Endothelial cell of umbilical vein (primary cell): ENCODE results near the gene PLK5. TPM values are rescaled to one million over a fixed set of nuclear protein-coding genes. Genes with fewer than 3 reads are reported as not detected.

Experiments used
- BruUV-seq: library from RNA; stranded (reverse); fragments of 400-500 nt; replicated peaks from 2 replicates; lab custom pipeline; 2021; lab: Mats Ljungman, UMichigan
- CTCF ChIA-PET: fragments of 300-600, 350-600 bp; sonication (Branson Sonifier 250); formaldehyde crosslinking; loops from one replicate; lab custom pipeline; 2021; ENCODE audit warnings: antibody characterized with exemption, inconsistent platforms; lab: Charles Lee
- POLR2A ChIA-PET: fragments of 300-600, 350-600 bp; sonication (Branson Sonifier 250); formaldehyde crosslinking; loops from one replicate; lab custom pipeline; 2021; ENCODE audit warnings: antibody characterized with exemption, inconsistent platforms; lab: Charles Lee
- DNase-seq: peaks from one replicate; pipeline ENCODE4 v3.0.0-alpha.2; 2011; ENCODE audit warnings: low read depth, low spot score
- FAIRE-seq: peaks from 2 replicates; lab custom pipeline; 2011; peaks lifted over from hg19 to GRCh38; lab: Jason Lieb, UNC
- H2AFZ ChIP-seq: 2 replicates; pipeline ENCODE4 v1.6.0; 2012; ENCODE audit warnings: low read depth, low read length, control low read depth, inconsistent platforms
- H3K27ac ChIP-seq: 2 replicates; pipeline ENCODE4 v1.5.1; 2011; ENCODE audit warnings: low read depth, mild to moderate bottlenecking, control low read depth, low read length, moderate library complexity; ENCODE audit not compliant: insufficient read depth
- H3K27me3 ChIP-seq, 2 experiments: 2 replicates each; pipeline versions ENCODE4 v1.6.0 to v1.6.1; 2011; ENCODE audit warnings: low read length in 2 of 2, mixed read lengths in 1 of 2; ENCODE audit not compliant: control insufficient read depth in 2 of 2, insufficient read depth in 2 of 2
- H3K36me3 ChIP-seq, 2 experiments: 2 replicates in 1 of 2; 3 replicates in 1 of 2; pipeline ENCODE4 v1.5.1; 2011; ENCODE audit warnings: low read length in 2 of 2, mild to moderate bottlenecking in 1 of 2, moderate library complexity in 1 of 2; ENCODE audit not compliant: control insufficient read depth in 2 of 2, insufficient read depth in 2 of 2; ENCODE audit errors: extremely low read depth in 1 of 2
- H3K4me1 ChIP-seq: 3 replicates; pipeline ENCODE4 v1.5.1; 2011; ENCODE audit warnings: mild to moderate bottlenecking, low read length; ENCODE audit not compliant: control insufficient read depth, insufficient read depth; ENCODE audit errors: extremely low read depth
- H3K4me2 ChIP-seq: 2 replicates; pipeline ENCODE4 v1.6.1; 2011; ENCODE audit warnings: low read length, control low read depth, mixed read lengths; ENCODE audit not compliant: insufficient read depth
- H3K4me3 ChIP-seq, 3 experiments: fragments of 200-600 bp in 1 of 3; sonication (generic), shearing (Covaris generic) in 1 of 3; replicated peaks in 1 of 3; 2 replicates each; pipeline ENCODE4 v1.5.1; 2011 to 2016; ENCODE audit warnings: control low read depth in 3 of 3, low read length in 3 of 3, mild to moderate bottlenecking in 2 of 3, inconsistent platforms in 1 of 3, low read depth in 1 of 3, moderate library complexity in 1 of 3; ENCODE audit not compliant: insufficient read depth in 1 of 3
- H3K79me2 ChIP-seq: 2 replicates; pipeline ENCODE4 v1.6.0; 2012; ENCODE audit warnings: low read length, inconsistent platforms; ENCODE audit not compliant: control insufficient read depth, insufficient read depth
- H3K9ac ChIP-seq: replicated peaks from 2 replicates; pipeline ENCODE3; 2011; ENCODE audit warnings: low read length, control low read depth; ENCODE audit not compliant: insufficient read depth; ENCODE audit errors: extremely low read depth
- H3K9me1 ChIP-seq: replicated peaks from 3 replicates; pipeline ENCODE4 v1.6.0; 2011; ENCODE audit warnings: mild to moderate bottlenecking, low read length; ENCODE audit not compliant: control insufficient read depth, insufficient read depth; ENCODE audit errors: extremely low read depth
- H3K9me3 ChIP-seq: replicated peaks from 2 replicates; pipeline ENCODE4 v1.5.1; 2012; ENCODE audit warnings: low read length, inconsistent platforms; ENCODE audit not compliant: control insufficient read depth, insufficient read depth
- H4K20me1 ChIP-seq: replicated peaks from 2 replicates; pipeline ENCODE3; 2011; ENCODE audit warnings: mild to moderate bottlenecking, low read length; ENCODE audit not compliant: control insufficient read depth, insufficient read depth; ENCODE audit errors: extremely low read depth
- EZH2 ChIP-seq: IDR thresholded peaks from 2 replicates; pipeline ENCODE4 v1.6.1; 2012; ENCODE audit warnings: borderline replicate concordance, low read depth, mild to moderate bottlenecking, moderate library complexity, low read length, inconsistent platforms; ENCODE audit not compliant: severe bottlenecking
- FOS ChIP-seq: IDR thresholded peaks from 2 replicates; pipeline ENCODE4 v1.6.1; 2011; ENCODE audit warnings: mild to moderate bottlenecking, low read length, moderate library complexity, borderline replicate concordance; ENCODE audit not compliant: insufficient read depth
- GATA2 ChIP-seq: IDR thresholded peaks from 2 replicates; pipeline ENCODE4 v1.7.0; 2011; ENCODE audit warnings: low read depth, mild to moderate bottlenecking, moderate library complexity, mixed read lengths, low read length; ENCODE audit not compliant: insufficient read length, insufficient read depth
- JUN ChIP-seq: IDR thresholded peaks from 2 replicates; pipeline ENCODE4 v1.6.1; 2011; ENCODE audit warnings: borderline replicate concordance, low read depth; ENCODE audit not compliant: insufficient read length, insufficient read depth
- MYC ChIP-seq: IDR thresholded peaks from one replicate; pipeline ENCODE4 v1.6.1; 2011; ENCODE audit warnings: mild to moderate bottlenecking, low read depth, low read length
- POLR2A ChIP-seq: IDR thresholded peaks from 2 replicates; pipeline ENCODE4 v1.6.1; 2012; ENCODE audit warnings: low read depth, mild to moderate bottlenecking, control low read depth, low read length
- POLR2AphosphoS5 ChIP-seq: IDR thresholded peaks from 2 replicates; pipeline ENCODE4 v1.6.1; 2012; ENCODE audit warnings: low read depth, mild to moderate bottlenecking, control low read depth, low read length, moderate library complexity; ENCODE audit not compliant: insufficient read depth
- dilution Hi-C: fragments of 300-500 bp; cut with MboI; formaldehyde crosslinking; loops from one replicate; pipeline ENCODE4 v1.15.0; 2019; ENCODE audit warnings: low sequenced_read_pairs; ENCODE audit not compliant: extremely low pct_ligation_motif_present
- intact Hi-C: fragments of 100-400 bp; cut with micrococcal nuclease; formaldehyde crosslinking; loops from one replicate; pipeline ENCODE4 v1.10.0; 2022
- polyA plus RNA-seq, 4 experiments: library from polyadenylated mRNA; depleted of rRNA in 3 of 4; stranded (reverse) in 3 of 4; unstranded in 1 of 4; fragments of >200 nt; gene quantifications; 2 replicates each; pipeline versions ENCODE4 v1.2.1 to v1.2.3, GENCODE V29; 2011 to 2012; ENCODE audit warnings: missing spikeins in 1 of 4
- total RNA-seq: library from RNA; stranded (reverse); gene quantifications from 2 replicates; pipeline ENCODE4 v1.2.3, GENCODE V29; 2021
- TF ChIP-seq, protein P1 (sequence below): IDR thresholded peaks from 2 replicates; pipeline ENCODE4 v1.6.1; 2011; ENCODE audit not compliant: insufficient read depth, insufficient read length
- TF ChIP-seq, protein P2 (sequence below), 2 donors: IDR thresholded peaks; 1 replicate in 1 of 2; 2 replicates in 1 of 2; pipeline ENCODE4 v1.5.1; 2011; ENCODE audit warnings: low read length in 2 of 2, mild to moderate bottlenecking in 2 of 2, moderate library complexity in 2 of 2, control low read depth in 1 of 2, inconsistent platforms in 1 of 2, low read depth in 1 of 2; ENCODE audit not compliant: insufficient read depth in 1 of 2; ENCODE audit errors: extremely low read depth in 1 of 2

Gene PLK5
- total and polyA plus RNA-seq, 2 donors (not counting 3 experiments of a cell fraction or from before 2014, with no cell fraction given), result not detected

DNA sequence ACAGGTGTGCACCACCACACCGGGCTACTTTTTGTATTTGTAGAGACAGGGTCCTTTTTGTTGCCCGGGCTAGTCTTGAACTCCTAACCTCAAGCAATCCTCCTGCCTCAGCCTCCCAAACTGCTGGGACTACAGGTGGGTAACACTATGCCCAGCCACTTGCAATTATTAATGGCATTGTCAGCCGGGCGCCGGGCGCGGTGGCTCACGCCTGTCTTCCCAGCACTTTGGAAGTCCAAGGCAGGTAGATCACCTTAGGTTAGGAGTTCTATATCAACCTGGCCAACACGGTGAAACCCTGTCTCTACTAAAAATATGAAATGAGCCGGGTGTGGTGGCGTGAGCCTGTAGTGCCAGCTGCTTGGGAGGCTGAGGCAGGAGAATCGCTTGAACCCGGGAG, 47.0 kb downstream of the PLK5 start:
- DNase-seq (no peak), FAIRE-seq (no peak)
- ChIA-PET CTCF (interaction anchor here (1.0 kb wide), 1 partner anchor 102 kb away, joined by 3 read pairs; no protein-coding TSS in a partner anchor), POLR2A (interaction anchor here (0.7 kb wide), 1 partner anchor 61 kb away, joined by 7 read pairs; no protein-coding TSS in a partner anchor)
- intact Hi-C loops, result no loop called here
- Histone ChIP-seq H3K27me3 (peaks cover 0 to 6% of the 10 kb centered on the region in 2 experiments), H2AFZ (no peak overlapping the region), H4K20me1 (no peaks in the 10 kb centered on the region), H3K79me2 (peaks cover 16% of the 10 kb centered on the region), H3K4me3 (no peak overlapping the region), H3K36me3 (peaks cover 0 to 2% of the 10 kb centered on the region in 2 experiments), H3K9me1 (no peaks in the 10 kb centered on the region), H3K9me3 (no peaks in the 10 kb centered on the region), H3K4me2 (no peak overlapping the region), H3K27ac (no peak overlapping the region), H3K9ac (no peak overlapping the region), H3K4me1 (peaks cover 3% of the 10 kb centered on the region)
- dilution Hi-C loops, result no loop called here
- TF ChIP-seq POLR2A, result no peak
- no peak for TF ChIP-seq MYC
- TF ChIP-seq POLR2AphosphoS5, result no peak
- no peak for TF ChIP-seq GATA2
- TF ChIP-seq, protein P1, sequence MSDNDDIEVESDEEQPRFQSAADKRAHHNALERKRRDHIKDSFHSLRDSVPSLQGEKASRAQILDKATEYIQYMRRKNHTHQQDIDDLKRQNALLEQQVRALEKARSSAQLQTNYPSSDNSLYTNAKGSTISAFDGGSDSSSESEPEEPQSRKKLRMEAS, result no peak
- no peak for TF ChIP-seq FOS
- no peak for TF ChIP-seq EZH2
- TF ChIP-seq JUN, result no peak
- no TSS peak for BruUV-seq

DNA sequence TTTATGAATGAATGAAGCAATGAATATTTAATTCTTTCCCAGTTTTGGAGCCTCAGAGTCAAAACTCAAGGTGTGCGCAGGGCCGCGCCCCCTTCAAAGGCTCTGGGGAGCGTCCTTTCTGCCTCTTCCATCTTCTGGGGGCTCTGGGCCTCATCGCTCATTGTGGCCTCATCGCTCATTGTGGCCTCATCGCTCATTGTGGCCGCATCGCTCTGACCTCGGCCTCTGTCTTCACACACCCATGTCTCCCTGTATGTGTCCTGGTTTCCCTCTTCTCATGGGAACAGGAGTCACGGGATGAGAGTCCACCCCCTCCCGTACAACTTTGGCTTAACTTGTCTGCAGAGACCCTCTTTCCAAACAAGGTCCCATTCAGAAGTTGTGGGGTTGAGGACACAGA, 47.5 kb downstream of the PLK5 start:
- Histone ChIP-seq H3K4me2 (no peak overlapping the region), H3K27ac (no peak overlapping the region), H3K9me3 (no peaks in the 10 kb centered on the region), H3K4me1 (no peaks in the 10 kb centered on the region), H3K27me3 (peaks cover 0 to 6% of the 10 kb centered on the region in 2 experiments), H3K79me2 (peaks cover 11% of the 10 kb centered on the region), H4K20me1 (no peaks in the 10 kb centered on the region), H3K36me3 (peaks cover 2 to 5% of the 10 kb centered on the region in 2 experiments), H2AFZ (no peak overlapping the region), H3K9ac (no peak overlapping the region), H3K4me3 (no peak overlapping the region), H3K9me1 (no peaks in the 10 kb centered on the region)
- ChIA-PET POLR2A (no interaction called here), CTCF (no interaction called here)
- dilution Hi-C loops, result no loop called here
- FAIRE-seq (no peak), DNase-seq (no peak)
- intact Hi-C loops, result no loop called here
- BruUV-seq, result no TSS peak
- no peak for TF ChIP-seq POLR2AphosphoS5
- no peak for TF ChIP-seq FOS
- TF ChIP-seq, protein P2, sequence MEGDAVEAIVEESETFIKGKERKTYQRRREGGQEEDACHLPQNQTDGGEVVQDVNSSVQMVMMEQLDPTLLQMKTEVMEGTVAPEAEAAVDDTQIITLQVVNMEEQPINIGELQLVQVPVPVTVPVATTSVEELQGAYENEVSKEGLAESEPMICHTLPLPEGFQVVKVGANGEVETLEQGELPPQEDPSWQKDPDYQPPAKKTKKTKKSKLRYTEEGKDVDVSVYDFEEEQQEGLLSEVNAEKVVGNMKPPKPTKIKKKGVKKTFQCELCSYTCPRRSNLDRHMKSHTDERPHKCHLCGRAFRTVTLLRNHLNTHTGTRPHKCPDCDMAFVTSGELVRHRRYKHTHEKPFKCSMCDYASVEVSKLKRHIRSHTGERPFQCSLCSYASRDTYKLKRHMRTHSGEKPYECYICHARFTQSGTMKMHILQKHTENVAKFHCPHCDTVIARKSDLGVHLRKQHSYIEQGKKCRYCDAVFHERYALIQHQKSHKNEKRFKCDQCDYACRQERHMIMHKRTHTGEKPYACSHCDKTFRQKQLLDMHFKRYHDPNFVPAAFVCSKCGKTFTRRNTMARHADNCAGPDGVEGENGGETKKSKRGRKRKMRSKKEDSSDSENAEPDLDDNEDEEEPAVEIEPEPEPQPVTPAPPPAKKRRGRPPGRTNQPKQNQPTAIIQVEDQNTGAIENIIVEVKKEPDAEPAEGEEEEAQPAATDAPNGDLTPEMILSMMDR (IDR thresholded peaks at IDR 0.05; ENCODE audit: extremely low read depth in 1 of 2, insufficient read depth in 1 of 2, low read depth in 1 of 2, low read length in 2 of 2), result no peak
- no peak for TF ChIP-seq JUN
- TF ChIP-seq MYC, result no peak
- no peak for TF ChIP-seq POLR2A
- TF ChIP-seq, protein P1, result no peak
- no peak for TF ChIP-seq GATA2
- no peak for TF ChIP-seq EZH2
